Measurements from ENCODE around the gene RPL31. TPM values are rescaled to one million over a fixed set of nuclear protein-coding genes. Genes with fewer than 3 reads are reported as not detected.

Gene RPL31
- total RNA-seq, 1 experiment from 2014 or later = 1,648 TPM

GRCh38 chr2:100974712-100975520, 27.2 kb upstream of the RPL31 start:
- ChIA-PET CTCF (interaction anchor here (0.6 to 3.0 kb wide), 4 partner anchors 55 to 369 kb away, joined by 3 to 11 read pairs (median 5); no protein-coding TSS in a partner anchor), POLR2A (no interaction called here)
- Mint-ChIP-seq H3K4me3 (ENCODE audit: unreplicated experiment) (no peak overlapping the region), H3K36me3 (ENCODE audit: insufficient read depth, unreplicated experiment) (peaks cover 6% of the 10 kb centered on the region), H3K27me3 (ENCODE audit: insufficient read depth, unreplicated experiment) (no peaks in the 10 kb centered on the region), H3K27ac (ENCODE audit: low read depth, unreplicated experiment) (no peak overlapping the region), H3K9me3 (ENCODE audit: unreplicated experiment) (no peaks in the 10 kb centered on the region), H3K4me1 (ENCODE audit: insufficient read depth, unreplicated experiment) (no peaks in the 10 kb centered on the region)
- TF ChIP-seq CTCF (IDR thresholded peaks at IDR 0.05; ENCODE audit: unreplicated experiment) = no peak
- no peak for DNase-seq (ENCODE audit: unreplicated experiment)
- intact Hi-C loops (cut with micrococcal nuclease) = no loop called here
- no TSS peak for BruUV-seq (replicated peaks)

GRCh38 chr2:100975521-100975785, 26.6 kb upstream of the RPL31 start:
- Mint-ChIP-seq H3K36me3 (ENCODE audit: insufficient read depth, unreplicated experiment) (peaks cover 6% of the 10 kb centered on the region), H3K4me3 (ENCODE audit: unreplicated experiment) (no peak overlapping the region), H3K27ac (ENCODE audit: low read depth, unreplicated experiment) (no peak overlapping the region), H3K27me3 (ENCODE audit: insufficient read depth, unreplicated experiment) (no peaks in the 10 kb centered on the region), H3K4me1 (ENCODE audit: insufficient read depth, unreplicated experiment) (no peaks in the 10 kb centered on the region), H3K9me3 (ENCODE audit: unreplicated experiment) (no peaks in the 10 kb centered on the region)
- ChIA-PET POLR2A (no interaction called here), CTCF (interaction anchor here (0.6 to 3.0 kb wide), 4 partner anchors 55 to 370 kb away, joined by 3 to 11 read pairs (median 5); no protein-coding TSS in a partner anchor)
- BruUV-seq (replicated peaks) = no TSS peak
- DNase-seq (ENCODE audit: unreplicated experiment) = no peak
- intact Hi-C loops (cut with micrococcal nuclease) = no loop called here
- no peak for TF ChIP-seq CTCF (IDR thresholded peaks at IDR 0.05; ENCODE audit: unreplicated experiment)

- CTCF ChIA-PET = interaction anchor here (0.6 to 3.0 kb wide), 3 partner anchors 20 to 432 kb away, joined by 3 to 11 read pairs (median 3); no protein-coding TSS in a partner anchor
- intact Hi-C loops (cut with micrococcal nuclease) = no loop called here
- Mint-ChIP-seq H3K9me3 (ENCODE audit: unreplicated experiment) (no peaks in the 10 kb centered on the region), H3K27ac (ENCODE audit: low read depth, unreplicated experiment) (no peak overlapping the region), H3K27me3 (ENCODE audit: insufficient read depth, unreplicated experiment) (no peaks in the 10 kb centered on the region), H3K4me1 (ENCODE audit: insufficient read depth, unreplicated experiment) (peaks cover 3% of the 10 kb centered on the region), H3K36me3 (ENCODE audit: insufficient read depth, unreplicated experiment) (peaks cover 6% of the 10 kb centered on the region), H3K4me3 (ENCODE audit: unreplicated experiment) (no peak overlapping the region)
- POLR2A ChIA-PET = no interaction called here
- no peak for TF ChIP-seq CTCF (IDR thresholded peaks at IDR 0.05; ENCODE audit: unreplicated experiment)
- no peak for DNase-seq (ENCODE audit: unreplicated experiment)
- BruUV-seq (replicated peaks) = no TSS peak
These were observed 26.0 kb upstream of the RPL31 start for GRCh38 chr2:100976061-100976460.

- Mint-ChIP-seq H3K4me1 (ENCODE audit: insufficient read depth, unreplicated experiment) (peaks cover 5% of the 10 kb centered on the region), H3K27ac (ENCODE audit: low read depth, unreplicated experiment) (no peak overlapping the region), H3K9me3 (ENCODE audit: unreplicated experiment) (no peaks in the 10 kb centered on the region), H3K4me3 (ENCODE audit: unreplicated experiment) (no peak overlapping the region), H3K36me3 (ENCODE audit: insufficient read depth, unreplicated experiment) (peaks cover 6% of the 10 kb centered on the region), H3K27me3 (ENCODE audit: insufficient read depth, unreplicated experiment) (no peaks in the 10 kb centered on the region)
- intact Hi-C loops (cut with micrococcal nuclease) = no loop called here
- ChIA-PET CTCF (interaction anchor here (0.5 to 3.0 kb wide), 5 partner anchors 129 to 432 kb away, joined by 3 to 11 read pairs (median 3); no protein-coding TSS in a partner anchor), POLR2A (no interaction called here)
- no TSS peak for BruUV-seq (replicated peaks)
- TF ChIP-seq CTCF (IDR thresholded peaks at IDR 0.05; ENCODE audit: unreplicated experiment) = no peak
- no peak for DNase-seq (ENCODE audit: unreplicated experiment)
These were observed 25.3 kb upstream of the RPL31 start for GRCh38 chr2:100976645-100977391.

All from MCF 10A (cell line).